ENCODE measurements around the gene CEMIP2. TPM values are rescaled to one million over a fixed set of nuclear protein-coding genes. Genes with fewer than 3 reads are reported as not detected.

CEMIP2 gene
- total and polyA plus RNA-seq, 2 of the 13 experiments (the other 11 are each of a cell fraction or from before 2014, with no cell fraction given): 94.3 to 128 TPM

DNA sequence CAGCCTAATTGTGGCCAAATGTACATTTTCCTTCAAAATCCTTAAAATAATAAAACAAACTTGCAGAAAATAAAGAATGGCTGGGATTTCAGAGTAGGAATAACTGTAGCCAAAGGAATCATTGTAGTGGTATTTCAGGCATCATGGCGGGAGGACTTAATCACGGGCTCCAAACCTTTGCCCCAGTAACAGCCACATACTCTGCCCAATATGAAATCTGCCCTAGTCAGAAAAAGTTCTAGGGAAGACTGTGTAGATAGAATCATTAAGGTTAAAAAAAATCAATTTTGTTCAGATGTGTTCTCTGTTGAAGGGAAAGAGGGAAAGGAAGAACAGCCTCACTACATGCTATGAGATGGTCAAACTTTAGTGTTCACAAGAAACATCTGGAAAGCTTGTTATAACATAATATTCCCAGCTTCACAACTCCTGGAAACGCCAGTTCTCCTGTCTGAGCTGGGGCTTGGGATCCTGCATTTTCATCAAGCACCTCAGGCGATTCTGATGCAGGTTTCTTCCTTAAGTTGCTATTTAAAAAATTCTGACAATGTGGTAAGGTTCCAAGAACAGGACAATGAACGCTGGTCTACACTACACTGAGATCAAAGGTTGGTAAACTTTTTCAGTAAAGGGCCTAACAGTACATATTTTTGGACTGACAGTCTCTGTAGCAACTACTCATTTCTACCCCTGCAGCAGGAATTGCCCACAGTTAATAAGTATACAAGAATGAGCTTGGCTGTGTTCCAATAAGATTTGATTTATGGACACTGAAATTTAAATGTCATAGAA is 87.9 kb downstream of the CEMIP2 start (continued):
- no peak for TF ChIP-seq TCF12 (IDR thresholded peaks at IDR 0.05)
- TF ChIP-seq TCF12 (CRISPR knock-in tag; IDR thresholded peaks at IDR 0.05): no peak
- TF ChIP-seq ZNF530 (CRISPR knock-in tag; IDR thresholded peaks at IDR 0.05; ENCODE audit: low read depth): no peak
- TF ChIP-seq STAT5B (CRISPR knock-in tag; IDR thresholded peaks at IDR 0.05): no peak
- no peak for TF ChIP-seq AKAP8 (CRISPR knock-in tag; IDR thresholded peaks at IDR 0.05)
- TF ChIP-seq SOX13 (IDR thresholded peaks at IDR 0.05): no peak
- peak in 1 of 2 experiments; percentile 84; a peak in 2 of 4 replicates for TF ChIP-seq SOX13 (CRISPR knock-in tag; conservative IDR thresholded peaks at IDR 0.05 in 1 of 2, IDR thresholded peaks at IDR 0.05 in 1 of 2)
- TF ChIP-seq, protein P1, sequence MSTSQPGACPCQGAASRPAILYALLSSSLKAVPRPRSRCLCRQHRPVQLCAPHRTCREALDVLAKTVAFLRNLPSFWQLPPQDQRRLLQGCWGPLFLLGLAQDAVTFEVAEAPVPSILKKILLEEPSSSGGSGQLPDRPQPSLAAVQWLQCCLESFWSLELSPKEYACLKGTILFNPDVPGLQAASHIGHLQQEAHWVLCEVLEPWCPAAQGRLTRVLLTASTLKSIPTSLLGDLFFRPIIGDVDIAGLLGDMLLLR (CRISPR knock-in tag; IDR thresholded peaks at IDR 0.05): no peak
- TF ChIP-seq NCOA2 (CRISPR knock-in tag; IDR thresholded peaks at IDR 0.05): peak; percentile 66
- no peak for TF ChIP-seq ZNF224 (CRISPR knock-in tag; IDR thresholded peaks at IDR 0.05)
- TF ChIP-seq, protein P2, sequence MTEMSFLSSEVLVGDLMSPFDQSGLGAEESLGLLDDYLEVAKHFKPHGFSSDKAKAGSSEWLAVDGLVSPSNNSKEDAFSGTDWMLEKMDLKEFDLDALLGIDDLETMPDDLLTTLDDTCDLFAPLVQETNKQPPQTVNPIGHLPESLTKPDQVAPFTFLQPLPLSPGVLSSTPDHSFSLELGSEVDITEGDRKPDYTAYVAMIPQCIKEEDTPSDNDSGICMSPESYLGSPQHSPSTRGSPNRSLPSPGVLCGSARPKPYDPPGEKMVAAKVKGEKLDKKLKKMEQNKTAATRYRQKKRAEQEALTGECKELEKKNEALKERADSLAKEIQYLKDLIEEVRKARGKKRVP (CRISPR knock-in tag; IDR thresholded peaks at IDR 0.05): no peak
- peak; percentile 50; the same call in 1 of the 2 replicates for TF ChIP-seq HDAC1 (CRISPR knock-in tag; IDR thresholded peaks at IDR 0.05)
- TF ChIP-seq, protein P3, sequence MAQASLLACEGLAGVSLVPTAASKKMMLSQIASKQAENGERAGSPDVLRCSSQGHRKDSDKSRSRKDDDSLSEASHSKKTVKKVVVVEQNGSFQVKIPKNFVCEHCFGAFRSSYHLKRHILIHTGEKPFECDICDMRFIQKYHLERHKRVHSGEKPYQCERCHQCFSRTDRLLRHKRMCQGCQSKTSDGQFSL (CRISPR knock-in tag; IDR thresholded peaks at IDR 0.05): no peak
- TF ChIP-seq ZNF709 (CRISPR knock-in tag; IDR thresholded peaks at IDR 0.05): no peak
- TF ChIP-seq, protein P4, sequence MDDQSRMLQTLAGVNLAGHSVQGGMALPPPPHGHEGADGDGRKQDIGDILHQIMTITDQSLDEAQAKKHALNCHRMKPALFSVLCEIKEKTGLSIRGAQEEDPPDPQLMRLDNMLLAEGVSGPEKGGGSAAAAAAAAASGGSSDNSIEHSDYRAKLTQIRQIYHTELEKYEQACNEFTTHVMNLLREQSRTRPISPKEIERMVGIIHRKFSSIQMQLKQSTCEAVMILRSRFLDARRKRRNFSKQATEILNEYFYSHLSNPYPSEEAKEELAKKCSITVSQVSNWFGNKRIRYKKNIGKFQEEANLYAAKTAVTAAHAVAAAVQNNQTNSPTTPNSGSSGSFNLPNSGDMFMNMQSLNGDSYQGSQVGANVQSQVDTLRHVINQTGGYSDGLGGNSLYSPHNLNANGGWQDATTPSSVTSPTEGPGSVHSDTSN (CRISPR knock-in tag; IDR thresholded peaks at IDR 0.05; ENCODE audit: borderline replicate concordance): no peak
- no peak for TF ChIP-seq ZNF564 (CRISPR knock-in tag; IDR thresholded peaks at IDR 0.05)
- peak; percentile 74 for TF ChIP-seq NFIC (IDR thresholded peaks at IDR 0.05; ENCODE audit: low read length)
- TF ChIP-seq ZNF781 (CRISPR knock-in tag; IDR thresholded peaks at IDR 0.05; ENCODE audit: borderline replicate concordance, not compliant biosample characterization): no peak
- TF ChIP-seq RAD51 (IDR thresholded peaks at IDR 0.05; ENCODE audit: borderline replicate concordance): no peak
- 0 out of 2 replicates have a peak, but pooled peaks have one; percentile 17 for TF ChIP-seq FOSL2 (CRISPR knock-in tag; IDR thresholded peaks at IDR 0.05)
- TF ChIP-seq, protein P5, sequence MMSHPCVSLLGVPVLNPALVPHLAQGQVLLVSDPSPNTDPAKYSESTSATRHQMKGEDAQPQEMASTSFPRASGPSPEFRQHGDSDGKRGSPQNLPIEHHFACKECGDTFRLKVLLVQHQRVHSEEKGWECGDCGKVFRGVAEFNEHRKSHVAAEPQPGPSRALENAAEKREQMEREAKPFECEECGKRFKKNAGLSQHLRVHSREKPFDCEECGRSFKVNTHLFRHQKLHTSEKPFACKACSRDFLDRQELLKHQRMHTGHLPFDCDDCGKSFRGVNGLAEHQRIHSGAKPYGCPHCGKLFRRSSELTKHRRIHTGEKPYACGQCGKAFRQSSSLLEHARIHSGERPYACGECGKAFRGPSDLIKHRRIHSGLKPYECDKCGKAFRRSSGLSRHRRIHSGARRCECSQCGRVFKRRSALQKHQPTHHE (CRISPR knock-in tag; IDR thresholded peaks at IDR 0.05; ENCODE audit: borderline replicate concordance): no peak
- TF ChIP-seq ERF (CRISPR knock-in tag; IDR thresholded peaks at IDR 0.05): no peak
- no peak for TF ChIP-seq KMT2B (CRISPR knock-in tag; IDR thresholded peaks at IDR 0.05)
- TF ChIP-seq ATF1 (CRISPR knock-in tag; IDR thresholded peaks at IDR 0.05): no peak
- no peak for TF ChIP-seq ZNF251 (CRISPR knock-in tag; IDR thresholded peaks at IDR 0.05)
- no peak for TF ChIP-seq SIN3A (IDR thresholded peaks at IDR 0.05; ENCODE audit: borderline replicate concordance, low read depth, low read length)
- no peak for TF ChIP-seq ZNF235 (CRISPR knock-in tag; IDR thresholded peaks at IDR 0.05; ENCODE audit: borderline replicate concordance)
